GM18867 (cell line): ENCODE measurements around the gene TPGS1.
"Not testable (repeated sequence)": the region's sequence is repeated elsewhere in the genome, so short reads cannot be mapped to it uniquely, and the experiment has no call there.

Experiments used
- ATAC-seq: cut with Tn5 transposase; IDR thresholded peaks from one replicate; pipeline ENCODE4 v1.9.1; 2021; ENCODE audit warnings: mild to moderate bottlenecking, moderate library complexity; ENCODE audit not compliant: unreplicated experiment

TPGS1 gene

GRCh38 chr19:475360-475759 lies 31.9 kb upstream of the TPGS1 start:
- no peak for ATAC-seq

- ATAC-seq: no peak
Observed at GRCh38 chr19:478236-478903, 28.9 kb upstream of the TPGS1 start.

DNA sequence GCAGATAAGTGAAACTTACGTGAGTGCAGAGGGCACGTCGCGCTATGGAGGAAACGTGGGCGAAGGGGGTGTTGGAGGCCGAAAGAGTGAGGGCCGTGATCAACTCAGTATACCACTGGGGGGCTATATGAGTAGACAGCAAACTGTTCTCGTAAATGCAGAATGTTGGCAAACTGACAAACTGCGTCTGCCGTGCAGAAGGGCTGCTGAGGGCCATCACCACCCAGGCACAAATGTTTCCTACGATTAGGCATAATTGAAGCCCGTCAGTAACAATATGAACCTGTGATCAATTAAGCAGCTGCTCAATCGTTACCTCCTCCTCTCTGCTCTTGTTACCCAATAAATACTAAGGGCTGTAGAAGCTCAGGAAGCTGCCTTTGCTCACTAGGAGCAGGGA lies 28.3 kb upstream of the TPGS1 start:
- ATAC-seq: no peak

DNA sequence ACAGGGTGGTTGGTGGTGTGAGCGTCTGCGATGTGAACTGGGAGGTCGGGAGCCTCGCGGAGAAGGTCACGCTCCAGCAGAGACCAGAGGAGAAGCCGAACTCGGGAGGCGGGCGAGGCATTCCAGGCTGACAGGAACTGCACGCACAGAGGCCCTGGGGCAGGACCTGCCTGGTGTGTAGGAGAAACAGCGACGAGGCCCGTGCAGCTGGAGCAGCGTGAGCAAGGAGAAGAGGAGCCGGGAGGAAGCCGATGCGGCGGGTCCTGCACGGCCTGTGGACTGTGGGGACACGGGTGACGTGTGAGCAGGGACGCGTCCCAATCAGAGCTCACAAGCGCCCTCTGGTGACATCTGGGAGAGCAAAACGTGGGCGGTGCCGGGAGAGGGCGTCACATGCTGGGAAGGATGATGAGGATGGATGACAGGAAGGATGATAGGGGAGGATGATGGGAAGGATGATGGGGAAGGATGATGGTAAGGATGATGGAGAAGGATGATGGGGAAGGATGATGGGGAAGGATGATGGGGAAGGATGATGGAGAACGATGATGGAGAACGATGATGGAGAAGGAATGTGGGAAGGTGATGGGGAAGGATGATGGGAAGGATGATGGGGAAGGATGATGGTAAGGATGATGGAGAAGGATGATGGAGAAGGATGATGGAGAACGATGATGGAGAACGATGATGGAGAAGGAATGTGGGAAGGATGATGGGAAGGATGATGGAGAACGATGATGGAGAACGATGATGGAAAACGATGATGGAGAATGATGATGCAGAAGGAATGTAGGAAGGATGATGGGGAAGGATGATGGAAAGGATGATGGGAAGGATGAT lies 27.1 kb upstream of the TPGS1 start:
- ATAC-seq: no peak

DNA sequence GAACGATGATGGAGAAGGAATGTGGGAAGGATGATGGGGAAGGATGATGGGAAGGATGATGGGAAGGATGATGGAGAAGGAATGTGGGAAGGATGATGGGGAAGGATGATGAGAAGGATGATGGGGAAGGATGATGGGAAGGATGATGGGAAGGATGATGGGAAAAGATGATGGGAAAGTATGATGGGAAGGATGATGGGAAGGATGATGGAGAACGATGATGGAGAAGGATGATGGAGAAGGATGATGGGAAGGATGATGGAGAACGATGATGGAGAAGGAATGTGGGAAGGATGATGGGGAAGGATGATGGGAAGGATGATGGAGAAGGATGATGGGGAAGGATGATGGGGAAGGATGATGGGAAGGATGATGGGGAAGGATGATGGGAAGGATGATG lies 26.2 kb upstream of the TPGS1 start:
- ATAC-seq: not testable (repeated sequence)

GRCh38 chr19:482186-483041 lies 24.9 kb upstream of the TPGS1 start:
- ATAC-seq: no peak

- ATAC-seq: no peak
Observed at GRCh38 chr19:483332-484072, 23.8 kb upstream of the TPGS1 start.

- ATAC-seq: no peak
Observed at GRCh38 chr19:484494-484893, 22.8 kb upstream of the TPGS1 start.

DNA sequence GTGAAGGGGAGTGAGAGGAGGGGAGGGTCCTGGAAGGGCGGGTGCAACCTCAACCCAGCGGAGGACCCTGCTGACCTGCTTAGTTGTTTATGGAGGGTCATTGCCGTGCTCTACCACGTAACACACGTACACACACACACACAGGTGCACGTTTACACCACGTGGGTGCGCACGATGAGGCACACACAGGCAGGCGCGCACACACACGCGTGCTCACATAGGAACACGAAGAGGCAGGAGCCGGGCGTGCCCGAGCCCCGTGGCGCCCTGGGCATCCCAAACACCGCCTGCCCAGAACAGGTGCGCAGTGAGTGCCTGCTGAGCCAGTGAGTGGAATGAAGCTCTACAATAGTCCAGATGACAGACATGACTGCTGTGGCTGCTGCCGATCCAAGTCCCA lies 22.2 kb upstream of the TPGS1 start:
- no peak for ATAC-seq

- no peak for ATAC-seq
Observed at GRCh38 chr19:485583-486236, 21.6 kb upstream of the TPGS1 start.

- peak; percentile 79 for ATAC-seq
Observed at GRCh38 chr19:488505-489417, 18.5 kb upstream of the TPGS1 start.

DNA sequence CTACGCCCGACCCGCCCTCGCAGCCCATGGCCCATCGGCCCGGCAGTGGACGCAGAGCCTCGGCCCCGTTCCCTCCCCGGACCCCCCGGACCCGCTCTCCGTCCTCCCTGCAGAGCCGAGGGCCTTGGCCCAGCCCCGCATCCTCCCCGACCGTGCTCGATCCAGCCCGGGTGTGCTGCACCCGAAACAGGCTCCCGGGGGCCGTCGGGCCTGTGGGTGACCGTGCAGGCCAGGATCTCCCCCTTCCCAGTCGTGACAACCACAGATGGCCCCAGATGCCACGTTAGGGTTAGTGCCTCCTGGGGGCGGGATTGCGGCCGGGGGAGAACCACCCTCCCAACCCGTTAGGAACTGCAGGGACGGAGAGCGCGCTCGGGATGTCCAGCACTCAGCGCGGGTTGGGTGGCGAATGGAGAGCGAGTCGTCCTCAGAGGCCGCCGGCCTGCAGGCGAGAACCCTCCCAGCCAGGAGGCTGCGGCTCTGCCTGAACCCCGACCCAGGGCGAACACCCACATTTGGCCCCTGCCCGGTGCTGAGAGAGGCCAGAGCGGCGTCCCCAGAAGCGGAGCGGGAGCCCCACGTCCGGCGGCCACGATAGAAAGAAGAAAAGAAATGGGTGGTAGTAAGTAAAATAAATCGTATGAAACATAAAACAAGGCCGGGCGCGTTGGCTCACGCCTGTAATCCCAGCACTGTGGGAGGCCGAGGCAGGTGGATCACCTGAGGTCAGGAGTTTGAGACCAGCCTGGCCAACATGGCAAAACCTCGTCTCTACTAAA lies 17.7 kb upstream of the TPGS1 start:
- ATAC-seq: no peak

GRCh38 chr19:491146-491741 lies 16.1 kb upstream of the TPGS1 start:
- no peak for ATAC-seq

- no peak for ATAC-seq
Observed at GRCh38 chr19:492091-492531, 15.2 kb upstream of the TPGS1 start.

GRCh38 chr19:493391-494170 lies 13.7 kb upstream of the TPGS1 start:
- no peak for ATAC-seq

GRCh38 chr19:494171-495080 lies 12.9 kb upstream of the TPGS1 start:
- ATAC-seq: no peak
